CD4-positive, alpha-beta T cell (primary cell): Measurements from ENCODE around the gene HLCS. TPM values are rescaled to one million over a fixed set of nuclear protein-coding genes. Genes with fewer than 3 reads are reported as not detected.

Experiments
- ATAC-seq: fragments of 200-7000 bp; cut with Tn5 transposase; one replicate; pipeline ENCODE4 v1.10.0; 2022; ENCODE audit warnings: mild to moderate bottlenecking; ENCODE audit not compliant: poor library complexity
- CTCF ChIA-PET: fragments of 350-600 bp; sonication (Branson Sonifier 250); formaldehyde crosslinking; loops from one replicate; lab custom pipeline; 2021; ENCODE audit warnings: antibody characterized with exemption, inconsistent platforms; lab: Charles Lee
- POLR2A ChIA-PET: fragments of 350-600 bp; sonication (Branson Sonifier 250); formaldehyde crosslinking; loops from one replicate; lab custom pipeline; 2021; ENCODE audit warnings: antibody characterized with exemption, inconsistent platforms; lab: Charles Lee
- DNase-seq, 14 experiments: peaks; one replicate each; pipeline ENCODE4 v3.0.0-alpha.2; 2013 to 2020; ENCODE audit warnings: mixed read lengths in 2 of 14
- H3K27ac ChIP-seq, 2 donors: one replicate each; pipeline versions ENCODE4 v1.5.1 to v1.7.0; 2013; ENCODE audit warnings: low read length in 2 of 2, low read depth in 1 of 2, mild to moderate bottlenecking in 1 of 2
- H3K27me3 ChIP-seq, 2 experiments: 1 replicate in 1 of 2; 2 replicates in 1 of 2; pipeline versions ENCODE4 v1.6.1 to v1.7.0; 2013; ENCODE audit warnings: low read length in 2 of 2, control low read depth in 1 of 2, mild to moderate bottlenecking in 1 of 2, moderate library complexity in 1 of 2; ENCODE audit not compliant: insufficient read depth in 2 of 2, control insufficient read depth in 1 of 2
- H3K36me3 ChIP-seq: one replicate; pipeline ENCODE4 v1.6.1; 2013; ENCODE audit warnings: low read length, control low read depth; ENCODE audit not compliant: insufficient read depth
- H3K4me1 ChIP-seq: one replicate; pipeline ENCODE4 v1.6.1; 2013; ENCODE audit warnings: low read length, control low read depth; ENCODE audit not compliant: insufficient read depth
- H3K4me3 ChIP-seq: one replicate; pipeline ENCODE4 v1.5.1; 2013; ENCODE audit warnings: mild to moderate bottlenecking, low read length, moderate library complexity
- H3K9me3 ChIP-seq, 2 experiments: 1 replicate in 1 of 2; 2 replicates in 1 of 2; pipeline versions ENCODE4 v1.6.1 to v1.7.0; 2013; ENCODE audit warnings: low read length in 2 of 2, mild to moderate bottlenecking in 2 of 2, control low read depth in 1 of 2, moderate library complexity in 1 of 2; ENCODE audit not compliant: control insufficient read depth in 1 of 2, insufficient read depth in 1 of 2
- H3K27ac Mint-ChIP-seq: one replicate; pipeline ENCODE4 v1.8.0; 2020; ENCODE audit warnings: mixed read lengths
- H3K27me3 Mint-ChIP-seq: one replicate; pipeline ENCODE4 v1.8.0; 2021; ENCODE audit warnings: mixed read lengths
- H3K36me3 Mint-ChIP-seq: one replicate; pipeline ENCODE4 v1.8.0; 2021; ENCODE audit warnings: low read depth, mixed read lengths
- H3K4me1 Mint-ChIP-seq: one replicate; pipeline ENCODE4 v1.8.0; 2021; ENCODE audit warnings: low read depth, mixed read lengths
- H3K4me3 Mint-ChIP-seq: one replicate; pipeline ENCODE4 v1.8.0; 2020; ENCODE audit warnings: mild to moderate bottlenecking, mixed read lengths
- H3K9me3 Mint-ChIP-seq: one replicate; pipeline ENCODE4 v1.8.0; 2020; ENCODE audit warnings: mixed read lengths
- intact Hi-C, 2 experiments: fragments of 100-400 bp; cut with DNase I in 1 of 2; cut with micrococcal nuclease in 1 of 2; formaldehyde crosslinking; loops; one replicate each; pipeline versions ENCODE4 v1.15.1 to v1.9.0; 2023 to 2025; cut with DNase I, micrococcal nuclease
- total RNA-seq, 174 experiments: library from RNA in 2 of 174; stranded (reverse) in 2 of 174; gene quantifications; one replicate each; pipeline ENCODE4 v1.2.3 and lab custom pipeline; 2021 to 2026
- TF ChIP-seq, protein P1 (sequence below): fragments of 200-600 bp; IDR thresholded peaks from one replicate; pipeline ENCODE4 v1.8.0; 2022; ENCODE audit warnings: antibody characterized with exemption, mild to moderate bottlenecking

The HLCS gene
- total RNA-seq, 2 experiments from 2014 or later, result 8.1 to 10.0 TPM

- Mint-ChIP-seq H3K4me3 (no peak overlapping the region), H3K27me3 (no peaks in the 10 kb centered on the region), H3K4me1 (no peaks in the 10 kb centered on the region), H3K36me3 (no peaks in the 10 kb centered on the region), H3K27ac (no peak overlapping the region), H3K9me3 (no peaks in the 10 kb centered on the region)
- Histone ChIP-seq H3K36me3 (no peaks in the 10 kb centered on the region), H3K9me3 (no peaks in the 10 kb centered on the region), H3K4me3 (no peak overlapping the region), H3K27me3 (no peaks in the 10 kb centered on the region), H3K27ac (no peak overlapping the region), H3K4me1 (no peaks in the 10 kb centered on the region)
- DNase-seq, result no peak
- POLR2A ChIA-PET, result no interaction called here
- TF ChIP-seq, protein P1, sequence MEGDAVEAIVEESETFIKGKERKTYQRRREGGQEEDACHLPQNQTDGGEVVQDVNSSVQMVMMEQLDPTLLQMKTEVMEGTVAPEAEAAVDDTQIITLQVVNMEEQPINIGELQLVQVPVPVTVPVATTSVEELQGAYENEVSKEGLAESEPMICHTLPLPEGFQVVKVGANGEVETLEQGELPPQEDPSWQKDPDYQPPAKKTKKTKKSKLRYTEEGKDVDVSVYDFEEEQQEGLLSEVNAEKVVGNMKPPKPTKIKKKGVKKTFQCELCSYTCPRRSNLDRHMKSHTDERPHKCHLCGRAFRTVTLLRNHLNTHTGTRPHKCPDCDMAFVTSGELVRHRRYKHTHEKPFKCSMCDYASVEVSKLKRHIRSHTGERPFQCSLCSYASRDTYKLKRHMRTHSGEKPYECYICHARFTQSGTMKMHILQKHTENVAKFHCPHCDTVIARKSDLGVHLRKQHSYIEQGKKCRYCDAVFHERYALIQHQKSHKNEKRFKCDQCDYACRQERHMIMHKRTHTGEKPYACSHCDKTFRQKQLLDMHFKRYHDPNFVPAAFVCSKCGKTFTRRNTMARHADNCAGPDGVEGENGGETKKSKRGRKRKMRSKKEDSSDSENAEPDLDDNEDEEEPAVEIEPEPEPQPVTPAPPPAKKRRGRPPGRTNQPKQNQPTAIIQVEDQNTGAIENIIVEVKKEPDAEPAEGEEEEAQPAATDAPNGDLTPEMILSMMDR, result no peak
- intact Hi-C loops, result no loop called here
- CTCF ChIA-PET, result no interaction called here
- no peak for ATAC-seq
These were observed 180.3 kb downstream of the HLCS start for GRCh38 chr21:36786186-36786585.

GRCh38 chr21:36785615-36786014, 180.9 kb downstream of the HLCS start:
- no peak overlapping the region for H3K27ac Mint-ChIP-seq
- no peaks in the 10 kb centered on the region for H3K36me3 Mint-ChIP-seq
- H3K4me3 Mint-ChIP-seq, result no peak overlapping the region
- H3K27me3 ChIP-seq, result no peaks in the 10 kb centered on the region
- no peak overlapping the region for H3K27ac ChIP-seq
- no peaks in the 10 kb centered on the region for H3K27me3 Mint-ChIP-seq
- ATAC-seq (no peak), DNase-seq (no peak)
- POLR2A ChIA-PET, result no interaction called here
- H3K4me3 ChIP-seq, result no peak overlapping the region
- no peaks in the 10 kb centered on the region for H3K4me1 ChIP-seq
- no peaks in the 10 kb centered on the region for H3K9me3 Mint-ChIP-seq
- intact Hi-C loops, result no loop called here
- CTCF ChIA-PET, result no interaction called here
- H3K36me3 ChIP-seq, result no peaks in the 10 kb centered on the region
- no peaks in the 10 kb centered on the region for H3K9me3 ChIP-seq
- TF ChIP-seq, protein P1, result no peak
- no peaks in the 10 kb centered on the region for H3K4me1 Mint-ChIP-seq

DNA sequence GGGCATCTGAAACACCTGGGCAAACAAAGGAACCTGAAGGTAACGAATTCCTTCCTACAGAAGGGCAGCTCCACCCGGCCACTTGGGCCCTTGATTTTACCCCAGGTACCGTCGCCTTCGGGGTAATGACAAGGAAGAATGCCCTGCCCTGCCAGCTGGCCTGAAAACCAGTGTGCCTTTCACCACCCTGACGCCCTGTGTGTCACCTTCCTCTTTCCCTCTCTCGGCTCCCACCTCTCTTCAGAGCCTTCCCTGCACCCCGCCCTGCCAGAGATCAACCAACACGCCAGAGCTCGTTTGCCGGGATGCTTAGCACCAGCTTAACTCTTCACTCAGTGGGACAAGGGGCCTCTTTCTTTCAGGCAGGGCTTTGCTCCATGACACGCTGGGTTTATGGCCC, 181.5 kb downstream of the HLCS start:
- Mint-ChIP-seq H3K4me3 (no peak overlapping the region), H3K27me3 (no peaks in the 10 kb centered on the region), H3K36me3 (no peaks in the 10 kb centered on the region), H3K4me1 (no peaks in the 10 kb centered on the region), H3K27ac (no peak overlapping the region), H3K9me3 (no peaks in the 10 kb centered on the region)
- H3K36me3 ChIP-seq, result no peaks in the 10 kb centered on the region
- H3K27ac ChIP-seq, result no peak overlapping the region
- ATAC-seq (no peak), DNase-seq (no peak)
- TF ChIP-seq, protein P1, result no peak
- H3K4me3 ChIP-seq, result no peak overlapping the region
- no peaks in the 10 kb centered on the region for H3K27me3 ChIP-seq
- no peaks in the 10 kb centered on the region for H3K9me3 ChIP-seq
- H3K4me1 ChIP-seq, result no peaks in the 10 kb centered on the region
- intact Hi-C loops, result no loop called here
- ChIA-PET CTCF (no interaction called here), POLR2A (no interaction called here)
